Anterior cingulate cortex (tissue), 58 donors: ENCODE results near the gene RABGGTA.
"Not testable (repeated sequence)": the region's sequence is repeated elsewhere in the genome, so short reads cannot be mapped to it uniquely, and the experiment has no call there.

ENCODE experiments used
- DNase-seq, 58 donors: peaks; one replicate each; lab custom pipeline; 2025; lab: John Stamatoyannopoulos, UW

Gene RABGGTA

GRCh38 chr14:24250354-24250753 lies 21.0 kb downstream of the RABGGTA start:
- DNase-seq: no peak

GRCh38 chr14:24249230-24250021 lies 22.0 kb downstream of the RABGGTA start:
- DNase-seq: no peak

GRCh38 chr14:24247422-24247821 lies 24.0 kb downstream of the RABGGTA start:
- DNase-seq: no peak

- DNase-seq: no peak
Measured at GRCh38 chr14:24246765-24247212, 24.6 kb downstream of the RABGGTA start.

- not testable (repeated sequence) for DNase-seq
Measured at GRCh38 chr14:24245350-24245749, 26.0 kb downstream of the RABGGTA start.

GRCh38 chr14:24243336-24243836 lies 28.0 kb downstream of the RABGGTA start:
- peak in 1 of 58 donors; percentile 30 for DNase-seq

- peak in 42 of 58 donors; percentile 34 to 99 (median 96) for DNase-seq
Measured at GRCh38 chr14:24241829-24242443, 29.5 kb downstream of the RABGGTA start.

GRCh38 chr14:24240110-24240918 lies 31.1 kb downstream of the RABGGTA start:
- no peak for DNase-seq

- DNase-seq: no peak
Measured at GRCh38 chr14:24238527-24239037, 32.8 kb downstream of the RABGGTA start.

GRCh38 chr14:24238123-24238522 lies 33.3 kb downstream of the RABGGTA start:
- DNase-seq: no peak

GRCh38 chr14:24237463-24237955 lies 33.9 kb downstream of the RABGGTA start:
- no peak for DNase-seq

- no peak for DNase-seq
Measured at GRCh38 chr14:24236689-24237462, 34.5 kb downstream of the RABGGTA start.

GRCh38 chr14:24235804-24236688 lies 35.4 kb downstream of the RABGGTA start:
- DNase-seq: no peak

GRCh38 chr14:24234095-24235005 lies 37.0 kb downstream of the RABGGTA start:
- no peak for DNase-seq

- DNase-seq: peak in 1 of 58 donors; percentile 12
Measured at GRCh38 chr14:24233538-24233866, 37.9 kb downstream of the RABGGTA start.

GRCh38 chr14:24232645-24233537 lies 38.5 kb downstream of the RABGGTA start, which contains the start of gene GMPR2:
Gene GMPR2, plus strand, starts transcription at chr14:24232929. Its CDS starts 325 bp downstream, at chr14:24233254.
- peak in 18 of 58 donors; percentile 34 to 98 (median 86) for DNase-seq
